Esophagus muscularis mucosa (tissue), 4 donors: ENCODE measurements around the gene DMXL1. TPM values are rescaled to one million over a fixed set of nuclear protein-coding genes. Genes with fewer than 3 reads are reported as not detected.

Experiments used
- DNase-seq: peaks from one replicate; pipeline ENCODE4 v3.0.0-alpha.2; 2017; ENCODE audit errors: extremely low spot score
- H3K27ac ChIP-seq, 4 donors: fragments of 200-600 bp; sonication (generic); replicated peaks in 1 of 4; 1 replicate in 3 of 4; 2 replicates in 1 of 4; pipeline ENCODE4 v1.5.1; 2016 to 2019; ENCODE audit warnings: mild to moderate bottlenecking in 1 of 4
- H3K27me3 ChIP-seq, 4 donors: fragments of 200-600 bp; sonication (generic); one replicate each; pipeline versions ENCODE4 v1.5.1 to v1.6.0; 2016 to 2019
- H3K36me3 ChIP-seq, 4 donors: fragments of 200-600 bp; sonication (generic); one replicate each; pipeline ENCODE4 v1.5.1; 2016 to 2019
- H3K4me1 ChIP-seq, 4 donors: fragments of 200-600 bp; sonication (generic); one replicate each; pipeline ENCODE4 v1.5.1; 2016 to 2019
- H3K4me3 ChIP-seq, 4 donors: fragments of 200-600 bp; sonication (generic); 1 replicate in 2 of 4; 2 replicates in 2 of 4; pipeline ENCODE4 v1.5.1; 2016 to 2019; ENCODE audit warnings: mild to moderate bottlenecking in 4 of 4, moderate library complexity in 1 of 4
- H3K9me3 ChIP-seq, 4 donors: fragments of 200-600 bp; sonication (generic); 1 replicate in 3 of 4; 2 replicates in 1 of 4; pipeline ENCODE4 v1.5.1; 2016 to 2019
- EP300 ChIP-seq: sonication (generic); formaldehyde crosslinking; IDR thresholded peaks from one replicate; pipeline ENCODE4 v1.6.1; 2017; ENCODE audit warnings: antibody characterized with exemption
- POLR2A ChIP-seq: fragments of 450-650 bp; IDR thresholded peaks from one replicate; pipeline ENCODE4 v1.6.1; 2017; ENCODE audit warnings: antibody characterized with exemption, moderate library complexity, mild to moderate bottlenecking, low read depth
- POLR2AphosphoS5 ChIP-seq, 2 donors: sonication (generic); formaldehyde crosslinking; IDR thresholded peaks; one replicate each; pipeline ENCODE4 v1.6.1; 2017; ENCODE audit warnings: antibody characterized with exemption in 2 of 2
- WGBS: methylation state at CpG from one replicate; pipeline ENCODE4 v1.1.5; 2018; 5-methylcytosine and 5-hydroxymethylcytosine counted together
- intact Hi-C: fragments of 100-400 bp; cut with DNase I; formaldehyde crosslinking; loops from one replicate; pipeline ENCODE4 v1.15.1; 2023
- small RNA-seq, 3 donors: library from RNA; depleted of rRNA; stranded (forward); fragments of <200 nt; gene quantifications; one replicate each; pipeline ENCODE3, GENCODE V24; 2016
- total RNA-seq, 4 donors: library from RNA; depleted of rRNA; stranded (reverse); fragments of >200 nt; gene quantifications; one replicate each; pipeline versions ENCODE4 v1.1.0 to v1.2.1, GENCODE V29; 2016
- TF ChIP-seq, protein P1 (sequence below), 3 experiments: fragments of 200-600 bp in 2 of 3; fragments of 450-650 bp in 1 of 3; sonication (generic) in 2 of 3; IDR thresholded peaks; one replicate each; pipeline ENCODE4 v1.5.1; 2017 to 2019; ENCODE audit warnings: antibody characterized with exemption in 3 of 3, mild to moderate bottlenecking in 2 of 3, moderate library complexity in 1 of 3

The DMXL1 gene
- total RNA-seq, 4 donors from 2014 or later: 36.3 to 65.6 (median 39.9) TPM

- 86% methylated on average over 2 of the region's 2 CpGs for WGBS
- no peak for TF ChIP-seq EP300
- TF ChIP-seq, protein P1, sequence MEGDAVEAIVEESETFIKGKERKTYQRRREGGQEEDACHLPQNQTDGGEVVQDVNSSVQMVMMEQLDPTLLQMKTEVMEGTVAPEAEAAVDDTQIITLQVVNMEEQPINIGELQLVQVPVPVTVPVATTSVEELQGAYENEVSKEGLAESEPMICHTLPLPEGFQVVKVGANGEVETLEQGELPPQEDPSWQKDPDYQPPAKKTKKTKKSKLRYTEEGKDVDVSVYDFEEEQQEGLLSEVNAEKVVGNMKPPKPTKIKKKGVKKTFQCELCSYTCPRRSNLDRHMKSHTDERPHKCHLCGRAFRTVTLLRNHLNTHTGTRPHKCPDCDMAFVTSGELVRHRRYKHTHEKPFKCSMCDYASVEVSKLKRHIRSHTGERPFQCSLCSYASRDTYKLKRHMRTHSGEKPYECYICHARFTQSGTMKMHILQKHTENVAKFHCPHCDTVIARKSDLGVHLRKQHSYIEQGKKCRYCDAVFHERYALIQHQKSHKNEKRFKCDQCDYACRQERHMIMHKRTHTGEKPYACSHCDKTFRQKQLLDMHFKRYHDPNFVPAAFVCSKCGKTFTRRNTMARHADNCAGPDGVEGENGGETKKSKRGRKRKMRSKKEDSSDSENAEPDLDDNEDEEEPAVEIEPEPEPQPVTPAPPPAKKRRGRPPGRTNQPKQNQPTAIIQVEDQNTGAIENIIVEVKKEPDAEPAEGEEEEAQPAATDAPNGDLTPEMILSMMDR (IDR thresholded peaks at IDR 0.05): no peak
- no peak for TF ChIP-seq POLR2AphosphoS5 (IDR thresholded peaks at IDR 0.05)
- no peak for TF ChIP-seq POLR2A
Observed at GRCh38 chr5:119293516-119293829, 222.6 kb downstream of the DMXL1 start.

More at GRCh38 chr5:119293516-119293829, 222.6 kb downstream of the DMXL1 start:
- no peak overlapping the region for H3K27ac ChIP-seq
- no peak overlapping the region for H3K4me3 ChIP-seq
- no peaks in the 10 kb centered on the region for H3K36me3 ChIP-seq
- intact Hi-C loops: no loop called here
- peaks cover 12 to 18% (median 15%) of the 10 kb centered on the region in 4 donors for H3K4me1 ChIP-seq
- H3K9me3 ChIP-seq: no peaks in the 10 kb centered on the region
- no peak for DNase-seq
- H3K27me3 ChIP-seq: no peaks in the 10 kb centered on the region

Small RNAs within 50 kb of the gene (small RNA-seq; reads per million reads assigned to genes)
- gene LAMTOR3P2 (0 reads per million in 3 donors), gene MIR5706 (0 to 0.17 (median 0.17) reads per million in 3 donors), gene RNU6-701P (0 reads per million in 3 donors)

Other genes with a start within 250 kb of the DMXL1 start
- 10 to 100 TPM in 1 of 4 donors, 1 to 10 TPM in 3; 7.1 to 10.5 (median 9.1) TPM for gene DTWD2, start 82.5 kb upstream of the DMXL1 start, total RNA-seq